HFF-Myc (cell line): ENCODE measurements around the gene MARF1.

ENCODE experiments used
- DNase-seq: peaks from one replicate; pipeline ENCODE4 v3.0.0-alpha.2; 2011; ENCODE audit warnings: low read depth; ENCODE audit errors: extremely low read depth
- H3K4me3 ChIP-seq: replicated peaks from 2 replicates; pipeline ENCODE4 v1.5.1; 2011; ENCODE audit warnings: low read depth, mild to moderate bottlenecking, control low read depth, low read length
- TF ChIP-seq, protein P1 (sequence below): IDR thresholded peaks from 2 replicates; pipeline ENCODE4 v1.5.1; 2012; ENCODE audit warnings: mild to moderate bottlenecking, low read depth, low read length, control low read depth; ENCODE audit errors: missing control alignments

The MARF1 gene

DNA sequence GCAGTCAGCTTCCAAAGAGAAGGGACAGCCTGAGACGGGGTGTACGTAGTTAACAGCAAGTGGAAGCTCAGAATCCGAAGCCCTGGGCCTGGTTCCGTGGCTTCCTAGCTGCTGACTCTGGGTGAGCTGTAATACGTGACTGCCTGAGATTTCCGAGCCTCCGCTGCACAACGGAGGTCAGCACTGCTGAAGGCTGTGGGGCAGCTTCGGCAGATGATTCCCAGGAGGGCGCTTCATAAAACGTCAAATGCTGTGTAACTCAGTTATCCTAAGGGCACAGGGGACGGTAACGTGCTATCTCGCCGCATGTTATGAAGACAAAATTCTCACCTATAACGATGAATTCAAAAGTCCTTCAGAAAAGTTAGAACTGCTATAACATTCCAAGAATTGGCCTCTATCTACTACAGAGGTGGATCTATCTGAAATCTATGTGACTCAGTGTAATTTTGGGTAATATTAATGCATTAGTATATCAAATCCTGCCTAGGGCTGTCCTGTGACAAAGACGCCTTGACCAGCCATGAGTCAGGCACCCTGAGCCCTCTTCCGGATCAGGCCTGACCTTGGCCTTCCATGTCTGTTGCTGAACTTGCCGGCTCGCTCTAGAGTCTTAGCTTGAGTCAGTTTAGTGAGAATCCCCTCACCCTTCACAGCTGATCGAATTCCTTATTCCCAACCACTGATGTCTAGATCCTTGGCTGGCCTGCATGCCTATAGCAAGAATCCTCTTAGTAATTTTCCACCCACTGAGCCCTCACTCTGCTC lies 43.5 kb downstream of the MARF1 start:
- TF ChIP-seq, protein P1, sequence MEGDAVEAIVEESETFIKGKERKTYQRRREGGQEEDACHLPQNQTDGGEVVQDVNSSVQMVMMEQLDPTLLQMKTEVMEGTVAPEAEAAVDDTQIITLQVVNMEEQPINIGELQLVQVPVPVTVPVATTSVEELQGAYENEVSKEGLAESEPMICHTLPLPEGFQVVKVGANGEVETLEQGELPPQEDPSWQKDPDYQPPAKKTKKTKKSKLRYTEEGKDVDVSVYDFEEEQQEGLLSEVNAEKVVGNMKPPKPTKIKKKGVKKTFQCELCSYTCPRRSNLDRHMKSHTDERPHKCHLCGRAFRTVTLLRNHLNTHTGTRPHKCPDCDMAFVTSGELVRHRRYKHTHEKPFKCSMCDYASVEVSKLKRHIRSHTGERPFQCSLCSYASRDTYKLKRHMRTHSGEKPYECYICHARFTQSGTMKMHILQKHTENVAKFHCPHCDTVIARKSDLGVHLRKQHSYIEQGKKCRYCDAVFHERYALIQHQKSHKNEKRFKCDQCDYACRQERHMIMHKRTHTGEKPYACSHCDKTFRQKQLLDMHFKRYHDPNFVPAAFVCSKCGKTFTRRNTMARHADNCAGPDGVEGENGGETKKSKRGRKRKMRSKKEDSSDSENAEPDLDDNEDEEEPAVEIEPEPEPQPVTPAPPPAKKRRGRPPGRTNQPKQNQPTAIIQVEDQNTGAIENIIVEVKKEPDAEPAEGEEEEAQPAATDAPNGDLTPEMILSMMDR, result no peak
- H3K4me3 ChIP-seq, result no peak overlapping the region
- no peak for DNase-seq

DNA sequence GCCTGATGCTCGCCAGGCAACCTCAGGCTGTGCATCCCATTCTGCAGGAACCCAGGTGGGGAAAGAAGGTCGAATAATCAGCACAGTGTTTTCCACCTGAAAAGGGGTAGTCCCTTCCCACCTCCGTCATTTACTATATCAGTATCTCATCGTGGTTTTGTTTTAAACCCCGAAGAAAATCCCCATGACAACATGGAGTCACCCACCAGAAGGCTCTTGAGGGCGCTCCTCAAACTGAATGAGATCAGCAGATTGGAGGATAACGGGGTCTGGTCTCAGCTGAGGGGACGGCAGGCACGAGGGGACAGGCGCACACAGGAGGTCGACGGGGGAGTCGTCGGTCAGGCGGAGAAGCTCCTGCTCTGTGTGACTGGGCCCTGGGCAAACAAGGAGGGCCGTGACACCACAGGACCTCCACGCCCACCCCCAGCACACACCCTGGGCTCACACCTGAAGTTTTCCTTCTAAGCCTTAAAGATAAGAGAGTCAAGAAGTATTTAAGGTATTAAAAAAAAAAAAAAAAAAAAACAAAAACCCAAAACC lies 44.2 kb downstream of the MARF1 start:
- TF ChIP-seq, protein P1, result no peak
- no peak overlapping the region for H3K4me3 ChIP-seq
- DNase-seq, result no peak

DNA sequence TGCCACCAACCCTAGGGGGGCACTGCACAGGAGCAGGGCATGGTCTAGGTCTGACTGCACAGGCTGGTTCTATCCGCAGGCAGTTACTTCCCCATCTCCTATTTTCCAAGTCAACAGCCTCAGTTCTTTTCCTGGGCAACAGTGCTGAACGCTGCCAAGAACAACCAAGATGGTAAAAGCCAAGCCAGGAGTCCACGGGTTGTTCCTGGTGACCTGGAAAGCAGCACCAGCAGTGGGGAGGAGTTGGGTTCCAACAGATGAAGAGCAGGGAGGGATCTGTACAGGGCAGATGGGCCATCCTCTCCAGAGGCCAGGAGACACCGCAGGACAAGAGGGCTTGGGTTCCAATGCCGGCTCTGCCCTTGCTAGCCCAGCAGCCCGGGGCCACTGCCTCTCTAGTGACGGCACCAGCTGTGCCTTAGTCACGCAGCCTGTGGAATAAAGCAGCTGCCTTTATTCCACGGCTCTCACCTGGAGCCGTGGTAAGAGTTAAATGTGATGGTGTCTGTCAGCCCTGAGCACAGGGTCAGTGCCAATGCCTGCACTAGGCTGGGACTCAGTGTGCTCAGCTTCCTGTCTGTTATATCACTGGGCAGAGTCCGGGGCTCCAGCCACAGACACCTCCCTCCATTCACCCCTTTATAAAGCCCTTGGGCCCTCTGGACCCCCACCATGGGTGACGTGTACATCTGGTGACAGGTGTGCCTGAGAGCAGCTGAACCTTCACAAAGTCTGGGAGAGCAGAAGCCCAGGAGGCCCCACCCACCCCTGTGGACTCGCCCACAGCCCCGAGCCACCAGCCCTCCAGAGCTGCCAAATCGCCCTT lies 44.9 kb downstream of the MARF1 start:
- no peak for DNase-seq
- no peak overlapping the region for H3K4me3 ChIP-seq
- TF ChIP-seq, protein P1, result no peak

DNA sequence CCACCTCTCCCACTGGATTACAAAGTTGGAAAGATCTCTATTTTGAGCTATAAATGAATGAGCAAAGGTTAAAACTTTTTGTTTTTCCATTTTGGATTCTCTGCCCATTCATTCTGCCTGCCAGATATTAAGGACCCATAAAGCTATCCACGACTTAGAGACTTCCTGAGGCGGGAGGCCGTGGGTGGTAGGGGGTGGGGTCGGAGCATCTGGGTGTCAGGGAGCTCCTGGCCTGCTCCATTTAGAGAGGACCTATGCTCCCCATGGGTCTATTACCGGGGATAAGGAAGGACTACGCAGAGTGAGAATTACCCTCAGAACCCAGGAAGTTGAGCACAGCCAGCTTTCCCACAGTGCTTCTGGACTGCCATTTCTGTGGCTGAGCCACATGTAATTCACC lies 45.8 kb downstream of the MARF1 start:
- DNase-seq, result no peak
- H3K4me3 ChIP-seq, result no peak overlapping the region
- TF ChIP-seq, protein P1, result no peak

- H3K4me3 ChIP-seq, result no peak overlapping the region
- no peak for DNase-seq
- TF ChIP-seq, protein P1, result no peak
Measured at GRCh38 chr16:15594711-15595320, 48.1 kb downstream of the MARF1 start.

DNA sequence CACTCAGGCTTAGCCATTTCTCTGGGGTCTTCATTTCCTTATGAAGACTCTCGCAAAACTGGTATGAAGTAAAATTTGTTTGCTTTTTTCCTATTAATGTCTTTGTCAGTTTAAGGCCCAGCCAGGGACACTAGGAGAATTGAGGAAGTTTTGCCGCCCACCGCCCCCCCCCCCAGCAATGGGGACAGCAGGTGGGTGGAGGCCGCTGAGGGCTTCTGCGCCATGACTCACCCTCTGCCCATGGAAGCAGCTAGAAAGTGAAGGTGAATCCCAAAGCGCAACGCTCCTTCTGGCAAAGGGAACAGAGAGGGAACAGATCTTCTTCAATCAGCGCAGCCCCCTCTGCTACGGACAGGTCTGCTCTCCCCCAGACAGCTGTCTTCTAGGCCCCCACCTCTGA lies 49.7 kb downstream of the MARF1 start:
- no peak overlapping the region for H3K4me3 ChIP-seq
- TF ChIP-seq, protein P1, result no peak
- DNase-seq, result no peak
